Esophagus squamous epithelium (tissue), 5 donors: ENCODE data around the gene ZSCAN1. TPM values are rescaled to one million over a fixed set of nuclear protein-coding genes. Genes with fewer than 3 reads are reported as not detected.

Source experiments
- DNase-seq: peaks from one replicate; lab custom pipeline; 2025; lab: John Stamatoyannopoulos, UW
- H3K27ac ChIP-seq, 4 donors: fragments of 200-600 bp; sonication (generic); one replicate each; pipeline ENCODE4 v1.5.1; 2016 to 2019; ENCODE audit warnings: mild to moderate bottlenecking in 1 of 4
- H3K27me3 ChIP-seq, 4 donors: fragments of 200-600 bp; sonication (generic); 1 replicate in 3 of 4; 2 replicates in 1 of 4; pipeline versions ENCODE4 v1.5.1 to v1.6.0; 2017 to 2021; ENCODE audit warnings: antibody characterized with exemption in 1 of 4
- H3K36me3 ChIP-seq, 3 donors: fragments of 200-600 bp; sonication (generic); one replicate each; pipeline ENCODE4 v1.5.1; 2016 to 2019
- H3K4me1 ChIP-seq, 3 donors: fragments of 200-600 bp; sonication (generic); one replicate each; pipeline ENCODE4 v1.5.1; 2017 to 2019
- H3K4me3 ChIP-seq, 4 donors: fragments of 200-600 bp; sonication (generic); 1 replicate in 3 of 4; 2 replicates in 1 of 4; pipeline ENCODE4 v1.5.1; 2016 to 2019; ENCODE audit warnings: mild to moderate bottlenecking in 2 of 4, moderate library complexity in 1 of 4
- H3K9me3 ChIP-seq, 3 donors: fragments of 200-600 bp; sonication (generic); one replicate each; pipeline ENCODE4 v1.5.1; 2016 to 2019
- POLR2A ChIP-seq, 4 donors: fragments of 450-650 bp; IDR thresholded peaks; one replicate each; pipeline ENCODE4 v1.6.1; 2017; ENCODE audit warnings: antibody characterized with exemption in 4 of 4, mild to moderate bottlenecking in 4 of 4, moderate library complexity in 3 of 4
- WGBS, 2 donors: methylation state at CpG; one replicate each; pipeline ENCODE4 v1.1.5; 2018; 5-methylcytosine and 5-hydroxymethylcytosine counted together
- intact Hi-C: fragments of 100-400 bp; cut with DNase I; formaldehyde crosslinking; loops from one replicate; pipeline ENCODE4 v1.15.0; 2022
- total RNA-seq, 4 donors: library from RNA; depleted of rRNA; stranded (reverse); fragments of >200 nt; gene quantifications; one replicate each; pipeline ENCODE4 v1.1.0, GENCODE V29; 2016
- TF ChIP-seq, protein P1 (sequence below), 6 experiments: fragments of 450-650 bp in 4 of 6; fragments of 200-600 bp in 2 of 6; sonication (generic) in 2 of 6; IDR thresholded peaks; one replicate each; pipeline ENCODE4 v1.5.1; 2016 to 2019; ENCODE audit warnings: antibody characterized with exemption in 6 of 6, mild to moderate bottlenecking in 4 of 6, moderate library complexity in 4 of 6
- donor health status: DM: yes; HTN: yes; CAD: no.

Gene ZSCAN1
- total RNA-seq, 4 donors from 2014 or later, result 0.48 TPM; not detected in 3

DNA sequence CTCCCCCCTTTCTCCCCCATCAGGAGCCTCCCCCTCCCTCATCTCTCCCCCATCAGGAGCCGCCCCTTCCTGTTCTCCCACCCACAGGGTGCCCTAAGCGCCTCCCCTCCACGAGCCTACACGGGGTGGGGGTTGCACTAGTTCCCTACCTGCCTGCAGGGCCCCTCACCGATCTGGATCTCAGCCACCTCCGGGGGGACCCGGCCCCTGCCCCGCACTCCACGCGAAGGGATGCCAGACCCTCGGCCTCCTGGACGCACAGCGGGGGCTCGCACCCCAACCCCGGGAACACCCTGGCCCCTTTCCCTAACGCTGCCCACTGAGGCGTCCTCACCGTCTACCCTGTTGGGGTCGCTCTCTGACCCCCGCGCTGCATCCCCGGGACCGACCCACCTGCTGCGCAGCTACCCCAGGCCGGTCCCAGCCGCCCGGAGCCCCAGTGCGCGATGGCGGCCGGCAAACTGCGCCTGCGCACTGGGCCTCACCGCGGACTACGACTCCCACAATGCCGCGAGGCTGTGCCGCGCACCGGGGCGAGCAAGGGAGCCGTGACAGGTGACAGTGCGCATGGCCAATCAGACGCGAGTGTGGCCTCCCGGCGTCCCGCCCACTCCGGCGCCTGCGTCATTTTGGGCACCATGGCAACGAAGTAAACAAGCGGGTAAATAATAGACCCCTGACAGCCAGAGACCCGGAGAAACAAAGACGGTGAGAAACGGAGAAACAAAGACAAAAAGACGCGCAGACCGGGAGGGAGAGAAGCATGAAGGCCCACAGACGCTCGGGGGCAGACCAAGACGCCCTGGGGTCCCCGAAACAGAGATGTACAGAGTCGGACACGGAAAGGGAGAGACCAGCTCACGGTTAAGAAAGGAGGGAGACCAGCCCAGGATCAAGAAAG, 64.2 kb downstream of the ZSCAN1 start, which contains the start of gene ZSCAN18:
Gene ZSCAN18, minus strand, starts transcription at position 451 of the 901 bp plus-strand sequence. CDS start 7,964 bp downstream, outside the sequence.
- Histone ChIP-seq H3K4me3 (peak within 1 kb of the TSS; percentile 94 to 98 (median 98)), H3K36me3 (peaks cover 0 to 14% (median 0%) of the 10 kb centered on the region in 3 donors), H3K9me3 (peaks cover 0 to 65% (median 12%) of the 10 kb centered on the region in 3 donors), H3K27ac (peak within 1 kb of the TSS; percentile 91 to 95 (median 94)), H3K27me3 (no peaks in the 10 kb centered on the region), H3K4me1 (peaks cover 0 to 19% (median 5%) of the 10 kb centered on the region in 3 donors)
- DNase-seq, result peak; percentile 69
- intact Hi-C loops, result no loop called here
- 2 to 6% methylated on average over 30 to 33 of the region's 67 CpGs for WGBS, 2 donors
- peak in 3 of 4 donors; percentile 38 to 72 (median 62) for TF ChIP-seq POLR2A (IDR thresholded peaks at IDR 0.05)
- TF ChIP-seq, protein P1, sequence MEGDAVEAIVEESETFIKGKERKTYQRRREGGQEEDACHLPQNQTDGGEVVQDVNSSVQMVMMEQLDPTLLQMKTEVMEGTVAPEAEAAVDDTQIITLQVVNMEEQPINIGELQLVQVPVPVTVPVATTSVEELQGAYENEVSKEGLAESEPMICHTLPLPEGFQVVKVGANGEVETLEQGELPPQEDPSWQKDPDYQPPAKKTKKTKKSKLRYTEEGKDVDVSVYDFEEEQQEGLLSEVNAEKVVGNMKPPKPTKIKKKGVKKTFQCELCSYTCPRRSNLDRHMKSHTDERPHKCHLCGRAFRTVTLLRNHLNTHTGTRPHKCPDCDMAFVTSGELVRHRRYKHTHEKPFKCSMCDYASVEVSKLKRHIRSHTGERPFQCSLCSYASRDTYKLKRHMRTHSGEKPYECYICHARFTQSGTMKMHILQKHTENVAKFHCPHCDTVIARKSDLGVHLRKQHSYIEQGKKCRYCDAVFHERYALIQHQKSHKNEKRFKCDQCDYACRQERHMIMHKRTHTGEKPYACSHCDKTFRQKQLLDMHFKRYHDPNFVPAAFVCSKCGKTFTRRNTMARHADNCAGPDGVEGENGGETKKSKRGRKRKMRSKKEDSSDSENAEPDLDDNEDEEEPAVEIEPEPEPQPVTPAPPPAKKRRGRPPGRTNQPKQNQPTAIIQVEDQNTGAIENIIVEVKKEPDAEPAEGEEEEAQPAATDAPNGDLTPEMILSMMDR (IDR thresholded peaks at IDR 0.05), result peak in 1 of 6 experiments; percentile 18

DNA sequence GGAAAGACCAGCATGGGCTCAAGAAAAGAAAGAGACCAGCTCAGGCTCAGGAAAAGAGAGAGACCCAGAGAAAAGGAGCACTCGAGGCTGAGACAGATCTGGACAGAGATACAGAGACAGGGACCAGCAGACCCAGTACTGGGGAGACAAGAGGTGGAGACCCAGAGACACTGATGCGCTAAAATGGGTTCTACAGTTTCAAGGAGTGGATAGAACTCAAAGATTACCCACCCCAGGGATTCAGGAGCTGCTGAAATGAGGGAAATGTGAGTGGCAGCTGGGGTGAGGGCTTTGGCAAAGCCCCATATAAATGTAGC, 64.8 kb downstream of the ZSCAN1 start:
- Histone ChIP-seq H3K4me3 (peak overlapping the region; percentile 94 to 98 (median 98)), H3K27me3 (no peaks in the 10 kb centered on the region), H3K4me1 (peaks cover 0 to 19% (median 5%) of the 10 kb centered on the region in 3 donors), H3K27ac (peak overlapping the region; percentile 91 to 95 (median 94)), H3K9me3 (peaks cover 0 to 61% (median 15%) of the 10 kb centered on the region in 3 donors), H3K36me3 (peaks cover 0 to 12% (median 0%) of the 10 kb centered on the region in 3 donors)
- 19 to 23% methylated on average over 2 of the region's 2 CpGs for WGBS, 2 donors
- TF ChIP-seq, protein P1 (IDR thresholded peaks at IDR 0.05), result no peak
- no peak for TF ChIP-seq POLR2A (IDR thresholded peaks at IDR 0.05)
- no peak for DNase-seq
- intact Hi-C loops, result no loop called here

Other genes with a start within 250 kb of the ZSCAN1 start
- 10 to 100 TPM in 2 of 4 donors, 1 to 10 TPM in 2; 5.2 to 15.3 (median 12.3) TPM for gene ZNF552, start 219.1 kb upstream of the ZSCAN1 start, total RNA-seq
- 10 to 100 TPM in 2 of 4 donors, 1 to 10 TPM in 2; 5.3 to 25.0 (median 13.3) TPM for gene ZNF587B, start 203.7 kb upstream of the ZSCAN1 start, total RNA-seq
- 10 to 100 TPM; 13.2 to 27.5 (median 16.3) TPM for gene ZNF587, start 184.2 kb upstream of the ZSCAN1 start, total RNA-seq
- 10 to 100 TPM in 1 of 4 donors, 1 to 10 TPM in 3; 3.0 to 12.6 (median 5.0) TPM for gene ZNF814, start 145.0 kb upstream of the ZSCAN1 start, total RNA-seq
- 10 to 100 TPM in 1 of 4 donors, 1 to 10 TPM in 3; 4.3 to 11.1 (median 6.1) TPM for gene ZNF417, start 117.4 kb upstream of the ZSCAN1 start, total RNA-seq
- gene ZNF418, start 98.6 kb upstream of the ZSCAN1 start, total RNA-seq, result 1 to 10 TPM; 1.4 to 9.5 (median 3.5) TPM
- gene ZNF256, start 86.3 kb upstream of the ZSCAN1 start, total RNA-seq, result 1 to 10 TPM; 1.7 to 6.3 (median 2.4) TPM
- under 1 TPM in 2 of 4 donors, not detected in 2; 0.44 to 0.57 TPM for gene C19orf18, start 59.5 kb upstream of the ZSCAN1 start, total RNA-seq
- 10 to 100 TPM in 1 of 4 donors, 1 to 10 TPM in 3; 7.2 to 13.0 (median 8.1) TPM for gene ZNF606, start 31.2 kb upstream of the ZSCAN1 start, total RNA-seq
- 1 to 10 TPM in 3 of 4 donors, under 1 TPM in 1; 0.83 to 3.8 (median 1.3) TPM for gene ZNF135, start 25.3 kb downstream of the ZSCAN1 start, total RNA-seq
- 10 to 100 TPM in 3 of 4 donors, 1 to 10 TPM in 1; 9.0 to 49.6 (median 21.1) TPM for gene ZSCAN18, start 64.2 kb downstream of the ZSCAN1 start, total RNA-seq
- 1 to 10 TPM; 3.0 to 6.7 (median 3.9) TPM for gene ZNF329, start 116.8 kb downstream of the ZSCAN1 start, total RNA-seq
- gene ZNF274, start 149.0 kb downstream of the ZSCAN1 start, total RNA-seq, result 10 to 100 TPM; 20.4 to 28.6 (median 24.9) TPM
- 10 to 100 TPM; 19.1 to 53.4 (median 36.0) TPM for gene ZNF544, start 194.9 kb downstream of the ZSCAN1 start, total RNA-seq
- 1 to 10 TPM; 3.5 to 6.7 (median 4.2) TPM for gene ZNF8, start 244.9 kb downstream of the ZSCAN1 start, total RNA-seq